HAP-1 (cell line): ENCODE measurements around the gene TESK2.

ENCODE experiments used
- DNase-seq, 2 experiments: peaks; one replicate each; pipeline ENCODE4 v3.0.0-alpha.2; 2016 to 2020; ENCODE audit warnings: low spot score in 2 of 2
- H3K27me3 ChIP-seq: fragments of 250-450 bp; sonication (Bioruptor Pico); 2 replicates; pipeline ENCODE4 v1.5.1; 2020; ENCODE audit warnings: low read depth, mild to moderate bottlenecking, moderate library complexity
- H3K36me3 ChIP-seq: fragments of 250-450 bp; sonication (Bioruptor Pico); replicated peaks from 2 replicates; pipeline ENCODE4 v1.5.1; 2020; ENCODE audit warnings: mild to moderate bottlenecking
- H3K4me1 ChIP-seq: fragments of 250-450 bp; sonication (Bioruptor Pico); 2 replicates; pipeline ENCODE4 v1.5.1; 2020; ENCODE audit warnings: mild to moderate bottlenecking
- H3K4me3 ChIP-seq: fragments of 250-450 bp; sonication (Bioruptor Pico); 2 replicates; pipeline ENCODE4 v1.5.1; 2020; ENCODE audit warnings: mild to moderate bottlenecking, moderate library complexity
- H3K9me3 ChIP-seq: fragments of 250-450 bp; sonication (Bioruptor Pico); 2 replicates; pipeline ENCODE4 v1.5.1; 2020; ENCODE audit warnings: mild to moderate bottlenecking, moderate library complexity
- in situ Hi-C: fragments of 300-500 bp; cut with MboI; formaldehyde crosslinking; loops from 3 replicates; pipeline ENCODE4 v1.14.3; 2020; ENCODE audit warnings: low sequenced_read_pairs, inconsistent platforms, mixed read lengths

Gene TESK2

DNA sequence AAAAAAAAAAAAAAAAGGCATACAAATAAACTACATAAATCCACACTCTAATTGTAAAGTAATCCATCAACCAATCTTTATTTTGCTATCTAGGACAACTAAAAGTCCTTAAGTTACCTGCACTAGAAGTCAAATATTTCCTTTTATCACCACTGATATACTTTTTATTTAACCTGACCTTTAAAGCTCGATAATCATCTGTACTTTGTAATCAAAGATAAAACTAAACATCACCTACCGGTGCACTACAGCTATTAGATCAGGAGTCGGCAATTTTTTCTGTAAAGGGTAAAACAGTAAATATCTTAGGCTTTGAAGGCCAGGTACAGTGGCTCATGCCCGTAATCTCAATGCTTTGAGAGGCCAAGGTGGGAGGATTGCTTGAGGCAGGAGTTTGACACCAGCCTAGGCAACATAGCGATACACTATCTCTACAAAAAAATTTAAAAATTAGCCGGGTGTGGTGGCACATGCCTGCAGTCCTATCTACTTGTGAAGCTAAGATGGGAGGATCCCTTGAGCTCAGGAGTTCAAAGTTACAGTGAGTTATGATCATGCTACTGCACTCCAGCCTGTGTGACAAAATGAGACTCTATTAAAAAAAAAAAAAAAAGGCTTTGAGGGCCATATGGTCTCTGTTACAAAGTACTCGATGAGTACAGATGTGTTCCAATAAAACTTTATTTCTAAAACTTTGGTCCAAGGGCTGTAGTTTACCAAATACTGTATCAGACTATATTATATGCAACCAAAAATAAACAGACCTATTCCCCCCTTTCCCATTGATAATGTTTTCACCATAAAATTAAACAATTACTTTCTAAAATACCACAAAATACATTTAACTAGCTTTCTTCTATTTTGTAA, 47.1 kb downstream of the TESK2 start:
- H3K9me3 ChIP-seq = peaks cover 2% of the 10 kb centered on the region; the same call in 1 of the 2 replicates
- H3K36me3 ChIP-seq = no peaks in the 10 kb centered on the region
- H3K4me1 ChIP-seq = peaks cover 3% of the 10 kb centered on the region; the same call in 1 of the 2 replicates
- no peaks in the 10 kb centered on the region for H3K27me3 ChIP-seq
- in situ Hi-C loops = no loop called here
- no peak overlapping the region for H3K4me3 ChIP-seq
- DNase-seq = no peak

DNA sequence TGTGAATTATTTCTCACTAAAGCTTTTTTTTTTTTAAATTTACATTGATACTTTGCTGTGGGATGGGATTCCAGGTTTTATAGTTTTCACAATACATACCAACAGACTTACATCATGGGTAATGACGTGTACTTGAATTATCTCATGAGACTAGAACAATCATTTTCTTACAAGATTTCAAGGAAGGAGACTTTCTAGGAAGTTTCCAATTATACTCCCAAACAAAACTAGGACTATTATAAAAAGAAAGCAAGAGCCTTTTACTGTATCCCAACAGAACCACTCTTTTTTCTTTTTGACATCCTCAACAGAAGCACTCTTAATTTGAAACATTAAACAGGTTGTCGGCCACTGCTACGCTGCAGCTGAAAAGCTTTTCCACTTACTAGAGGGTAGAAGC, 48.7 kb downstream of the TESK2 start:
- H3K27me3 ChIP-seq = no peaks in the 10 kb centered on the region
- peaks cover 2% of the 10 kb centered on the region; the same call in 1 of the 2 replicates for H3K9me3 ChIP-seq
- DNase-seq = no peak
- in situ Hi-C loops = no loop called here
- no peak overlapping the region for H3K4me3 ChIP-seq
- H3K36me3 ChIP-seq = no peaks in the 10 kb centered on the region
- peaks cover 3% of the 10 kb centered on the region for H3K4me1 ChIP-seq

DNA sequence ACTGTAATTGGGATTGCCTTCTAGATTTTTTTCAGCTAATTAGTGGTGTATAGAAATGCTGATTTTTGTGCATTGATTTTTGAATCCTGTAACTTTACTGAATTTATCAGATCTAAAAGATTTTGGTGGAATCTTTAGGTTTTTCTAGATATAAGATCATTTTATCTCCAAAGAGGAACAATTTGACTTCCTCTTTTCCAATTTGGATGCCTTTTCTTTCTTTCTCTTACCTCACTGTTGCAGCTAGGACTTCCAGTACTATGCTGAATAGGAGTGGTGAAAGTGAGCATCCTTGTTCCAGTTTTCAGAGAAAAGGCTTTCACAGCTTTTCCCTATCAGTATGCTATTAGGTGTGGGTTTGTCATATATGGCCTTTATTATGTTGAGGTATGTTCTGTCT, 53.6 kb downstream of the TESK2 start:
- Histone ChIP-seq H3K9me3 (no peaks in the 10 kb centered on the region), H3K4me1 (peaks cover under 1% of the 10 kb centered on the region), H3K27me3 (no peaks in the 10 kb centered on the region), H3K4me3 (no peak overlapping the region), H3K36me3 (no peaks in the 10 kb centered on the region)
- in situ Hi-C loops = no loop called here
- DNase-seq = no peak

DNA sequence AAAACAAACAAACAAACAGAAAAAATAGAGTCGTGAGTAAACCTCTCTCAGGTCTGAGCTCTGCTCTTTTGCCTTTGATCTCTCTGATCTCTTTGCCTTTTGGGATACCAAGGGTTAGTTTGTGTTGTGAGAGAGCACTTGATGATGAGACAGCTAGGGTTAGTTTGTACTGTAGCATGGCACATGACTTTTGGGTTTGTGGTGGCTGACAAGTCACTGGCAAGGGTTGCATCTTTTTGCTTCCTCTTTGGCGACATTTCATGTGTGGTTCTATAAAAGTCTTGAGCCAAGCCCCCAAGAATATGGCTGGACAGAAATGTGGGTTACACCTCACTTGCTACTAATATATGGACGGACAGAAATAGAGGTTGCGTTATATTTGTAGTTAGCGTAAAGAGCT, 60.5 kb downstream of the TESK2 start:
- H3K4me3 ChIP-seq = no peak overlapping the region
- H3K27me3 ChIP-seq = no peaks in the 10 kb centered on the region
- no peak for DNase-seq
- H3K36me3 ChIP-seq = no peaks in the 10 kb centered on the region
- in situ Hi-C loops = no loop called here
- no peaks in the 10 kb centered on the region for H3K9me3 ChIP-seq
- H3K4me1 ChIP-seq = no peaks in the 10 kb centered on the region

DNA sequence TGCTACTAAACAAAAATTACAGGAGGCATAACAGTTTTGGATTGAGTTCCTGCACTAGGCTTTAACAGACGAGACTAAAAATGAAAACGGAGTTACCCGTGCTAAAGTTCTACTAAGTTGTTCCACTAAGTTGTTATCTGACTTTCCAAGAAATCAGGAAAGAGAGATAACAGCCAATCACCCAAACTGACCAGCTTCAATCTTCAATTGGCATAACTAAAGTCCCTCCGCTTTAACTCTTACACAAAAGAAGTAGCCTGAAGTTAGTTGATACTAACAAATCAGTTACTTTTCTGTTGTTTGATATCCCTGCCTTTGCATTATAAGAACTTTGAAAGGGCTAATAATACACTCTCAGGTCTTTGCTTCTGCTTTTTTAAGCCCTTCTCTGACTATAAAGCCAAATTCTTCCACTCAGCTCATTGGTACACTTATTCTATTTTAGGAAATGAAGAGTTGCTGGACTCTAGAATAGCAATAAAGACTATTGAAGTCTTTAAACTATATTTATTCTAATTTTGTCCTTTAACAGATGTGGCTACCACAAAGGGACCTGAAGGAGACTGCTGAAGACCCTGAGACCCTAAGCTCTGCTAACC, 61.3 kb downstream of the TESK2 start:
- no peaks in the 10 kb centered on the region for H3K4me1 ChIP-seq
- no peaks in the 10 kb centered on the region for H3K36me3 ChIP-seq
- no peaks in the 10 kb centered on the region for H3K27me3 ChIP-seq
- H3K4me3 ChIP-seq = no peak overlapping the region
- in situ Hi-C loops = no loop called here
- no peak for DNase-seq
- no peaks in the 10 kb centered on the region for H3K9me3 ChIP-seq

DNA sequence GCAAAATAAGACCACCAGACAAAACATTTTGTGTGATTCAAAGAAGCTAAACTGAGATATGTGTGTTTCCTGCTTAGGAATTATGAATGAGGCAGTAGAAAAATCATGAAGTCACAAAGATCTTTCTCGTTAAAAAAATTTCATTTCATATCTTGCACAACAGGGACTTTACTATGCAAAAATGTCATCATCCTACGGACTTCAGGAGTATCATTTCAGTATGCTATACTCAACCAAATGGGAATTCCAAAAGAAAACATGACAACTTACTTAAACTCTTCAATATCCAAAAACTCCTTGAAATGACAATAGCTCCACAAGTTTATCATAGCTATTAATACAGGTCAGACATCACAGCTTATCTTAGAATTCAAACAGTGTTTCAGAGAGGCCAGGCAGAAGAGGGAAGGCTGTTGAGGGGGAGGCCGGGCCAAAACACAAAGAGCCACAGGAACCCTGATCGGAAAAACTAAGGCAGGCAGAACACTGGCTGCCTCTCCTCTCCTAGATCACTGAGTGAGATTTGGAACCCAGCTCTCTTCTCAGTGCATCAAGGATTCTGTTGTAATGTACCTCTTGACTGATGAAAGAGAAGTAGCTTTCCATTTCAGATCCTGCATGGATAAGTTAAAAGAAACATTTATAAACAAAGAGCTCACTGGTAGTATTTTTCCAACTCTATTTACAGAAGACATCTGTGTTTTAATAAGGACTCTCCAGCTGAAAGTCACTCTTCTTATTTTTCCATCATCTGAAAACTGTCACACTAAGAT, 66.9 kb downstream of the TESK2 start:
- H3K4me1 ChIP-seq = no peaks in the 10 kb centered on the region
- DNase-seq = no peak
- H3K27me3 ChIP-seq = no peaks in the 10 kb centered on the region

DNA sequence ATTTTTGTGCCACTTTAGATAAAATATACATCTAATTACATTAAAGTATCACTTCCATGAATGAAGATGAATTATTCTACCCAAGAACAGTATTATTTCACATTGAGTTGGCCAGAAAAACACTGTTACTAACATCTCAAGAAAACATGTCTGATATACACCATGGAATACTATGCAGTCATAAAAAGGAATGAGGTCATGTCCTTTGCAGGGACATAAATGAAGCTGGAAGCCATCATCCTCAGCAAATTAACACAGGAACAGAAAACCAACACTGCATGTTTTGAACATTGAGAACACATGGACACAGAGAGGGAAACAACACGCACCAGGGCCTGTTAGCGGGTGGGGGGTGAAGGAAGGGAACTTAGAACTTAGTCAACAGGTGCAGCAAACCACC, 69.0 kb downstream of the TESK2 start:
- Histone ChIP-seq H3K9me3 (no peaks in the 10 kb centered on the region), H3K4me1 (no peaks in the 10 kb centered on the region), H3K4me3 (no peak overlapping the region), H3K27me3 (no peaks in the 10 kb centered on the region), H3K36me3 (no peaks in the 10 kb centered on the region)
- in situ Hi-C loops = no loop called here
- DNase-seq = no peak

More for the DNA sequence above, 66.9 kb downstream of the TESK2 start:
- no peak overlapping the region for H3K4me3 ChIP-seq
- H3K9me3 ChIP-seq = no peaks in the 10 kb centered on the region
- in situ Hi-C loops = no loop called here
- no peaks in the 10 kb centered on the region for H3K36me3 ChIP-seq

DNA sequence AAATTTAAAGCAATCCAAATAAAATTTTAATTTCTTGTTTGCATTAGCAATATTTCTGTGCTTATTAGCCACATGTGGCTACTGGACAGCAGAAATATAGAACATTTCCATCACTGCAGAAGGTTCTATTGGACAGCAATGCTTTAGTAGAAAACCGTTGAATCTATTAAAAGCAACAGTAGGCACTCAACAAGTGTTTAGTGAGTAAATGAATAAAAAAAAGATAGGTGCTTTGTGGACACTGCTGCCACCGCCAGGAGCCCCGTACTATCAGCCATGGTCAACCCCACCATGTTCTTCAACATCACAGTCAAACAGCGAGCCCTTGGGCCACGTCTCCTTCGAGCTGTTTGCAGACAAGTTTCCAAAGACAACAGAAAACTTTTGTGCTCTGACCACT, 76.2 kb downstream of the TESK2 start:
- H3K4me3 ChIP-seq = no peak overlapping the region
- in situ Hi-C loops = no loop called here
- no peak for DNase-seq
- H3K27me3 ChIP-seq = no peaks in the 10 kb centered on the region
- no peaks in the 10 kb centered on the region for H3K36me3 ChIP-seq
- H3K4me1 ChIP-seq = peaks cover 2% of the 10 kb centered on the region; the same call in 1 of the 2 replicates
- H3K9me3 ChIP-seq = no peaks in the 10 kb centered on the region

DNA sequence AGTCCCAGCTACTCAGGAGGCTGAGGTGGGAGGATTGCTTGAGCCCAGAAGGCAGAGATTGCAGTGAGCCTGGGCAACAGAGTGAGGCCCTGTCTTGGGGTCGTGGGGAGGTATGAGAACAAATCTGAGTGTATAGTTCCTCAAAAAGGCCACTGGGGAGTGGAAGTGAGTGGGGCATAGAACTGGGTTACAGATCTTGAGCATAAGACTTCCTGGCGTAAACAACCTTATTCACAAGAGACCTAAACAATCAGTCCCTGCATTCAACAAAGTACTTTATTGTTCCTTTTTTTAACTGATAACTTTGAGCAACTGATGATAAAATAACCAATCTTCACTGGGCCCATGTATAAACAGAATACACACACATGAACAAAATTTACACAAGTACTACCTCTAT, 78.1 kb downstream of the TESK2 start:
- Histone ChIP-seq H3K9me3 (no peaks in the 10 kb centered on the region), H3K4me1 (peaks cover 2% of the 10 kb centered on the region; the same call in 1 of the 2 replicates), H3K27me3 (no peaks in the 10 kb centered on the region), H3K36me3 (no peaks in the 10 kb centered on the region), H3K4me3 (no peak overlapping the region)
- DNase-seq = no peak
- in situ Hi-C loops = no loop called here

DNA sequence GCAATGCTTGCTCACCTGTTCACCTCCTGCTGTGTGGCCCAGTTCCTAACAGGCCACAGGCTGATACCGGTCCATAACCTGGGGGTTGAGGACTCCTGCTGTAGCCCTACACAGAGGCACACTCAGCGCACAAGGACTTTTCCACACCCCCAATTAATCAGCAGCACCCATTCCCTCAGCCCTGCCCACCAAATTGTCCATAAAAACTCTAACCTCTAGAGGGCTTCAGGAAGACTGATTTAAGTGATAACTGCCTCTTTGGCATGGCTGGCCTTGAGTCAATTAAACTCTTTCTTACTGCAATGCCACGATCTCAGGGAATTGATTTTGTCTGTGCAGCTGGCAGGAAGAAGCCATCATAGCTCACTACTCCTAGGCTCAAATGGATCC, 79.5 kb downstream of the TESK2 start:
- Histone ChIP-seq H3K9me3 (no peaks in the 10 kb centered on the region), H3K27me3 (no peaks in the 10 kb centered on the region), H3K4me1 (peaks cover 2% of the 10 kb centered on the region; the same call in 1 of the 2 replicates), H3K4me3 (no peak overlapping the region), H3K36me3 (no peaks in the 10 kb centered on the region)
- no peak for DNase-seq
- in situ Hi-C loops = no loop called here

DNA sequence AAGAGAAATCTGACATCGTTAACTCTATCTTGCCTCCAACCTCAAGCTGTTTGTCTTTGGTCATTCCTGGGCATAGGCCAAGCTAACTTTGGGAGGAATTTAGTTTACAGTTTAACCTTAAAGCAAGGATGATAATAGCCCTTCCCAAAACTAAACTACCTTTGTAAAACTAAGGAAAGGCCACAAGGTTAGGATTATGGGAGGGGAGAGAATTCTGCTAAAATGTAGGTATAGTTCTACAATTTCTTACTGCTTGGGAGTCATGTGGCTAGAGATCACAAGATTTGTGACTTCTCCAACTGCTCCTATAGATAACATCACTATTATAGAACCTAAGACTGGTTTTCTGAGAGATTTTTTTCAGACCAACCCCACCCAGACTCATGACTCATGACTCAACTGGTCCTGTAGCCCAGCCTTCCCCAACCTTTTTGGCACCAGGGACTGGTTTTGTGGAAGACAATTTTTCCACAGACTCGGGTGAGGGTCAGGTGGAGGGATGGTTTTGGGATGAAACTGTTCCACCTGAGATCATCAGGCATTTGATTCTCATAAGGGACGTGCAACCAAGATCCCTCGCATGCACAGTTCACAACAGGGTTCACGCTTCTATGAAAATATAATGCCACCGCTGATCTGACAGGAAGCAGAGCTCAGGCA, 80.0 kb downstream of the TESK2 start:
- H3K4me1 ChIP-seq = peaks cover 2% of the 10 kb centered on the region; the same call in 1 of the 2 replicates
- H3K36me3 ChIP-seq = no peaks in the 10 kb centered on the region
- no peak for DNase-seq
- no peak overlapping the region for H3K4me3 ChIP-seq
- no peaks in the 10 kb centered on the region for H3K9me3 ChIP-seq
- in situ Hi-C loops = no loop called here
- no peaks in the 10 kb centered on the region for H3K27me3 ChIP-seq

DNA sequence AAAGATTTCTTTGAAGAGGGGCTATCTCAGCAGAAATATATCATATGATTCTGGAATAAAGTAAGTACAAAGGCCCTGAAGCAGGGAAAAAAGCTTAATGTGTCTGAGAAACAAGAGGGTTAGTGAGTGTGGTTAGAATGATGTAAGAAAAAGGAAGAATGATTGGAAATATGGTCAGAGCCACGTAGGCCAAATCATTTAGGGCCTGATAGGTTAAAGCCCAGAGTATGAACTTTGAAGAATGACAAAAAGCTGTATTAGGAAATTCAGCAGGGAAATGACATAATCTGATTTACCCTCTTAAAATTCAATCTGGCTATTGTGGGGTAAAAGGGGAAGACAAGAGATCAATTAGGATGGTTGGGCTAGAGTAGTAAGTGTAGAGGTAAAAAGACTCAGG, 81.7 kb downstream of the TESK2 start:
- H3K9me3 ChIP-seq = no peaks in the 10 kb centered on the region
- peaks cover 1% of the 10 kb centered on the region; the same call in 1 of the 2 replicates for H3K4me1 ChIP-seq
- no peaks in the 10 kb centered on the region for H3K36me3 ChIP-seq
- H3K4me3 ChIP-seq = no peak overlapping the region
- no peaks in the 10 kb centered on the region for H3K27me3 ChIP-seq
- DNase-seq = no peak
- in situ Hi-C loops = no loop called here

DNA sequence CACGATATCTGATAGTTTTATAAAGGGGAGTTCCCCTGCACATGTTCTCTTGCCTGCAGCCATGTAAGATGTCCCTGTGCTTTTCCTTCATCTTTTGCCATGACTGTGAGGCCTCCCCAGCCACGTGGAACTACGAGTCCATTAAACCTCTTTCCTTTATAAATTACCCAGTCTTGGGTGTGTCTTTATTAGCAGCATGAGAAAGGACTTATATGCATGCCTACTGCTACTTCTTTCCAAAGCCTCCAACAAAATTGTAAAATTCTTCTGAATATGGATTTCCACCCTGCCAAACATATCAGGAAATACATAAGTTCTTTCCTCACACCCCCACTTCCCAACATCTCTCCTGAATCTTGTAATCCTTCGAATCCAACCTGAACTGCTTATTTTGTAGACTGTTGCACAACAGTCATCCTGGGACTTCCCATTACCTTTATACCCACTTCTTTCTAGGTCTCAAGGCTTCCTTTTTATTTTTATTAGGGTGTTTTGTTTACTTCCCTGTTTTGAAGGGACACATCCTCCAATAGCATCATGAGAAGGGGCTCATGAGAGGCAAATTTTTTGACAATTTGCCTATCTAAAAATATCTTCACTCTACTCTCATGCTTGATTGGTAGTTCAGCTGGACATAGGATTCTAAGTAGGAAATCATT, 83.2 kb downstream of the TESK2 start:
- Histone ChIP-seq H3K4me1 (no peaks in the 10 kb centered on the region), H3K27me3 (no peaks in the 10 kb centered on the region), H3K9me3 (no peaks in the 10 kb centered on the region), H3K36me3 (no peaks in the 10 kb centered on the region), H3K4me3 (no peak overlapping the region)
- in situ Hi-C loops = no loop called here
- no peak for DNase-seq
